Measurements from ENCODE around the gene FAM20B. TPM values are rescaled to one million over a fixed set of nuclear protein-coding genes. Genes with fewer than 3 reads are reported as not detected.
"Not testable (repeated sequence)": the region's sequence is repeated elsewhere in the genome, so short reads cannot be mapped to it uniquely, and the experiment has no call there.

Gene FAM20B
- total RNA-seq, 4 donors from 2014 or later: 16.7 to 25.2 (median 20.3) TPM

GRCh38 chr1:179036844-179037465 lies 11.3 kb downstream of the FAM20B start:
- no peak for DNase-seq (ENCODE audit: low spot score in 2 of 2)
- H3K4me3 ChIP-seq (ENCODE audit: low read depth, poor library complexity, severe bottlenecking): no peak overlapping the region
- intact Hi-C loops (cut with DNase I; ENCODE audit: low total_unique reads): no loop called here
- TF ChIP-seq CTCF (IDR thresholded peaks at IDR 0.05) (no peak), POLR2A (IDR thresholded peaks at IDR 0.05) (no peak)
- 73 to 80% methylated on average over 2 of the region's 2 CpGs for WGBS, 2 donors

- intact Hi-C loops (cut with DNase I; ENCODE audit: low total_unique reads): no loop called here
- no peak overlapping the region for H3K4me3 ChIP-seq (ENCODE audit: low read depth, poor library complexity, severe bottlenecking)
- no peak for DNase-seq (ENCODE audit: low spot score in 2 of 2)
- TF ChIP-seq POLR2A (IDR thresholded peaks at IDR 0.05): no peak
- no peak for TF ChIP-seq CTCF (IDR thresholded peaks at IDR 0.05)
- 10 to 31% methylated on average over 1 of the region's 1 CpG for WGBS, 2 donors
Measured at GRCh38 chr1:179038528-179039281, 13.0 kb downstream of the FAM20B start.

GRCh38 chr1:179039502-179040174 lies 13.9 kb downstream of the FAM20B start:
- WGBS, 2 donors: 72 to 85% methylated on average over 6 to 9 of the region's 9 CpGs
- intact Hi-C loops (cut with DNase I; ENCODE audit: low total_unique reads); DNase-seq (ENCODE audit: low spot score in 2 of 2); H3K4me3 ChIP-seq (ENCODE audit: low read depth, poor library complexity, severe bottlenecking): not testable (repeated sequence)

DNA sequence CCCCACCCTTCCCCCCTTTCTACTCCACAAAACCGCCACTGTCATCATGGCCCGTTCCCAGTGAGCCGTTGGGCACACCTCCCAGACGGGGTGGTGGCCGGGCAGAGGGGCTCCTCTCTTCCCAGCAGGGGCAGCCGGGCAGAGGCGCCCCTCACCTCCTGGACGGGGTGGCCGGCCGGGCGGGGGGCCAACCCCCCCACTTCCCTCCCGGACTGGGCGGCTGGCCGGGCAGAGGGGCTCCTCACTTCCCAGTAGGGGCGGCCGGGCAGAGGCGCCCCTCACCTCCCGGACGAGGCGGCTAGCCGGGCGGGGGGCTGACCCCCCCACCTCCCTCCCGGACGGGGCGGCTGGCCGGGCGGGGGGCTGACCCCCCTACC lies 14.5 kb downstream of the FAM20B start:
- DNase-seq (ENCODE audit: low spot score in 2 of 2); H3K4me3 ChIP-seq (ENCODE audit: low read depth, poor library complexity, severe bottlenecking); intact Hi-C loops (cut with DNase I; ENCODE audit: low total_unique reads): not testable (repeated sequence)
- 97 to 100% methylated on average over 4 to 7 of the region's 27 CpGs for WGBS, 2 donors

DNA sequence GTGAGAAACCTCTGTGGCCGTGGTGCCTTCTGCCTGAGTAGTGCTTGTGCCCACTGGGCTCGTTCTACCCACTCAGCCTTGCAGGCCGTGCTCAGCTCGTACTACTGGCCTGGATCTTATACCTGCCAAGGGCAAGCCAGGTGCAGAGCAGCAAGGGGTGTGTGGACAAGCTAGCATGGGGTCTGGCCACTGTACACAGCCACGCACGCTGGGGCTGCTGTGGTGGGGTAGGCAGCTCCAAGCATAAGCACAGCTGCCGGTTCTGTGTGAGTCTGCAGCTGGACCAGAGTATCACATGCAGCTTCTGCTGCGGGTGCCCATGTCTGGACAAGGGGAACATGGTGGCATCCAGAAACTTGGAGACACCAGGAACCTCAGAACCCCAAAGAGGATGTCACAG lies 16.4 kb downstream of the FAM20B start:
- WGBS, 2 donors: 95 to 97% methylated on average over 8 of the region's 8 CpGs
- DNase-seq (ENCODE audit: low spot score in 2 of 2): no peak
- no peak overlapping the region for H3K4me3 ChIP-seq (ENCODE audit: low read depth, poor library complexity, severe bottlenecking)
- intact Hi-C loops (cut with DNase I; ENCODE audit: low total_unique reads): no loop called here
- TF ChIP-seq POLR2A (IDR thresholded peaks at IDR 0.05): no peak
- TF ChIP-seq CTCF (IDR thresholded peaks at IDR 0.05): no peak

DNA sequence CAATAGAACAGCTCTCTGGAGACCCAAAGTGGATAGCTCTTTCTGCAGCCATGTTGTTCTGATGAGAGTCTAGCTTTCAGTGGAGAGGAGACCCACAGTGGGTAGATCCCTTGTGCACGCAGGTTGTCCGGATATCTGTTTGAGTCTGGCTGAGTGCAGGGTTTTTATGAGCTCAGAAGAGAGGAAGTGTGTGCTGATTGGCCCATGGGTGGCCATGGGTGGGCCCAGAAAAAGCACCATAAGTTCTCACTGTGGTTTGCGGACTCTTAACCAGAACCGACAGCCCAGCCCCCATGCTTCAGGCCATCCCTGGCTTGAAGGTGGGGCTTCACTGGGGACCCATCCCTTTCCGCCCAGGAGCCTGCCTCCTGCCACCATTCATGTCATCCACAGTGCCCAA lies 17.0 kb downstream of the FAM20B start:
- WGBS, 2 donors: 96 to 98% methylated on average over 5 of the region's 5 CpGs
- no peak overlapping the region for H3K4me3 ChIP-seq (ENCODE audit: low read depth, poor library complexity, severe bottlenecking)

More for the DNA sequence above, 17.0 kb downstream of the FAM20B start:
- intact Hi-C loops (cut with DNase I; ENCODE audit: low total_unique reads): no loop called here
- TF ChIP-seq POLR2A (IDR thresholded peaks at IDR 0.05) (no peak), CTCF (IDR thresholded peaks at IDR 0.05) (no peak)
- DNase-seq (ENCODE audit: low spot score in 2 of 2): no peak

All from lower leg skin (tissue), 4 donors.